Measurements from ENCODE around the gene ADGRB2.

Gene ADGRB2

GRCh38 chr1:31679091-31679490 is 85.0 kb downstream of the ADGRB2 start:
- WGBS: 48% methylated on average over 2 of the region's 2 CpGs
- Histone ChIP-seq H3K23ac (ENCODE audit: low read length in 2 of 2) (no peak overlapping the region), H3K4ac (ENCODE audit: low read depth in 1 of 2, low read length in 2 of 2) (no peak overlapping the region)

GRCh38 chr1:31678681-31679080 is 85.5 kb downstream of the ADGRB2 start:
- no peak overlapping the region for H2BK120ac ChIP-seq (ENCODE audit: low read depth, low read length)
- H2BK12ac ChIP-seq (ENCODE audit: low read length in 2 of 2): no peak overlapping the region
- peaks cover 22% of the 10 kb centered on the region for H3K4me1 ChIP-seq (ENCODE audit: control insufficient read depth, insufficient read depth, low read depth, low read length)
- no peak overlapping the region for H4K91ac ChIP-seq (ENCODE audit: low read length)
- H3K4ac ChIP-seq (ENCODE audit: low read depth in 1 of 2, low read length in 2 of 2): no peak overlapping the region
- DNase-seq: no peak
- H3K27me3 ChIP-seq (ENCODE audit: control insufficient read depth in 1 of 2, insufficient read depth in 1 of 2, low read length in 2 of 2): no peaks in the 10 kb centered on the region
- no peak overlapping the region for H2BK5ac ChIP-seq (ENCODE audit: low read depth, low read length, poor library complexity, severe bottlenecking)
- H2AFZ ChIP-seq (ENCODE audit: low read depth, low read length): no peak overlapping the region
- H3K36me3 ChIP-seq (ENCODE audit: control insufficient read depth in 1 of 2, insufficient read depth in 2 of 2, low read depth in 1 of 2, low read length in 2 of 2): peaks cover 44 to 85% of the 10 kb centered on the region in 2 experiments
- H3K18ac ChIP-seq (ENCODE audit: low read depth in 1 of 2, low read length in 2 of 2): no peak overlapping the region
- no peaks in the 10 kb centered on the region for H3K9me3 ChIP-seq (ENCODE audit: control insufficient read depth, low read length)
- H2BK15ac ChIP-seq (ENCODE audit: low read depth, poor library complexity, severe bottlenecking): no peak overlapping the region
- no peak overlapping the region for H3K4me3 ChIP-seq (ENCODE audit: insufficient read depth in 1 of 2, low read depth in 1 of 2, low read length in 2 of 2)
- WGBS: 98% methylated on average over 4 of the region's 4 CpGs
- H3K79me1 ChIP-seq (replicated peaks; ENCODE audit: low read length, poor library complexity, severe bottlenecking): no peaks in the 10 kb centered on the region
- no peak overlapping the region for H2AK5ac ChIP-seq (ENCODE audit: low read length, severe bottlenecking)
- H3K4me2 ChIP-seq (ENCODE audit: low read length, poor library complexity, severe bottlenecking): no peak overlapping the region
- no peak overlapping the region for H3K27ac ChIP-seq (ENCODE audit: low read length, poor library complexity, severe bottlenecking)
- H3K23ac ChIP-seq (ENCODE audit: low read length in 2 of 2): no peak overlapping the region
- no peak overlapping the region for H3K9ac ChIP-seq (ENCODE audit: low read length)
- H4K8ac ChIP-seq (ENCODE audit: low read length): no peak overlapping the region
- no peak overlapping the region for H3K14ac ChIP-seq (ENCODE audit: low read length in 2 of 2)

More at GRCh38 chr1:31679091-31679490, 85.0 kb downstream of the ADGRB2 start:
- H3K36me3 ChIP-seq (ENCODE audit: control insufficient read depth in 1 of 2, insufficient read depth in 2 of 2, low read depth in 1 of 2, low read length in 2 of 2): peaks cover 48 to 84% of the 10 kb centered on the region in 2 experiments
- DNase-seq: no peak
- H3K79me1 ChIP-seq (replicated peaks; ENCODE audit: low read length, poor library complexity, severe bottlenecking): no peaks in the 10 kb centered on the region
- H4K91ac ChIP-seq (ENCODE audit: low read length): no peak overlapping the region
- no peaks in the 10 kb centered on the region for H3K9me3 ChIP-seq (ENCODE audit: control insufficient read depth, low read length)
- H2BK15ac ChIP-seq (ENCODE audit: low read depth, poor library complexity, severe bottlenecking): peak overlapping the region; percentile 52
- no peak overlapping the region for H3K9ac ChIP-seq (ENCODE audit: low read length)
- H3K27me3 ChIP-seq (ENCODE audit: control insufficient read depth in 1 of 2, insufficient read depth in 1 of 2, low read length in 2 of 2): no peaks in the 10 kb centered on the region
- no peak overlapping the region for H3K18ac ChIP-seq (ENCODE audit: low read depth in 1 of 2, low read length in 2 of 2)
- no peak overlapping the region for H2BK12ac ChIP-seq (ENCODE audit: low read length in 2 of 2)
- H3K4me3 ChIP-seq (ENCODE audit: insufficient read depth in 1 of 2, low read depth in 1 of 2, low read length in 2 of 2): no peak overlapping the region
- no peak overlapping the region for H4K8ac ChIP-seq (ENCODE audit: low read length)
- no peak overlapping the region for H2BK120ac ChIP-seq (ENCODE audit: low read depth, low read length)
- no peak overlapping the region for H3K4me2 ChIP-seq (ENCODE audit: low read length, poor library complexity, severe bottlenecking)
- H2AK5ac ChIP-seq (ENCODE audit: low read length, severe bottlenecking): no peak overlapping the region
- no peak overlapping the region for H3K14ac ChIP-seq (ENCODE audit: low read length in 2 of 2)
- H3K4me1 ChIP-seq (ENCODE audit: control insufficient read depth, insufficient read depth, low read depth, low read length): peaks cover 22% of the 10 kb centered on the region
- no peak overlapping the region for H3K27ac ChIP-seq (ENCODE audit: low read length, poor library complexity, severe bottlenecking)
- H2BK5ac ChIP-seq (ENCODE audit: low read depth, low read length, poor library complexity, severe bottlenecking): no peak overlapping the region
- H2AFZ ChIP-seq (ENCODE audit: low read depth, low read length): no peak overlapping the region

DNA sequence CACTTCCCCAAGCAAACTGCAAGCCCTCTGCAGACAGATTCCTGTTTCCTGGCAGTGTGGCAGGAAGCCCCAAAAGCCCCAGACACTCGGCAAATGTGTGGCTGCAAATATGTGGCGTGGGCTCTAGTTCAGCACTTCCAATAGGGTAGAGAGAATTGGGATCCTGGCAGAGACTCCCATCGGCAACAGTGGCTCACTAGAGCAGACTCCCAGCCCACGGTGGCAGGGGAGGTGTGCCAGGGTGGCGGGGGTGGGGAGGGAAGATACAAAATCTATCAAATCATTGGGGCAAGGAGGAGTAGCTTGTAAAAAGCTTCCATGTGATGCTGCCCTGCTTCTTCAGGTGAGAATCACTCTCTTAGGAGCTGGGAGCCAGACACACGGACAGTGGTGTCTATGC is 86.2 kb downstream of the ADGRB2 start:
- no peak for DNase-seq
- Histone ChIP-seq H2BK5ac (ENCODE audit: low read depth, low read length, poor library complexity, severe bottlenecking) (no peak overlapping the region), H3K4me1 (ENCODE audit: control insufficient read depth, insufficient read depth, low read depth, low read length) (peaks cover 22% of the 10 kb centered on the region), H4K91ac (ENCODE audit: low read length) (no peak overlapping the region), H3K36me3 (ENCODE audit: control insufficient read depth in 1 of 2, insufficient read depth in 2 of 2, low read depth in 1 of 2, low read length in 2 of 2) (peaks cover 38 to 84% of the 10 kb centered on the region in 2 experiments), H3K9me3 (ENCODE audit: control insufficient read depth, low read length) (no peaks in the 10 kb centered on the region), H3K18ac (ENCODE audit: low read depth in 1 of 2, low read length in 2 of 2) (no peak overlapping the region), H3K27me3 (ENCODE audit: control insufficient read depth in 1 of 2, insufficient read depth in 1 of 2, low read length in 2 of 2) (no peaks in the 10 kb centered on the region), H2BK120ac (ENCODE audit: low read depth, low read length) (no peak overlapping the region), H3K79me1 (replicated peaks; ENCODE audit: low read length, poor library complexity, severe bottlenecking) (no peaks in the 10 kb centered on the region), H3K14ac (ENCODE audit: low read length in 2 of 2) (no peak overlapping the region), H3K4ac (ENCODE audit: low read depth in 1 of 2, low read length in 2 of 2) (no peak overlapping the region), H2BK12ac (ENCODE audit: low read length in 2 of 2) (no peak overlapping the region), H3K9ac (ENCODE audit: low read length) (no peak overlapping the region), H3K4me2 (ENCODE audit: low read length, poor library complexity, severe bottlenecking) (no peak overlapping the region), H2AK5ac (ENCODE audit: low read length, severe bottlenecking) (no peak overlapping the region), H3K23ac (ENCODE audit: low read length in 2 of 2) (no peak overlapping the region), H3K4me3 (ENCODE audit: insufficient read depth in 1 of 2, low read depth in 1 of 2, low read length in 2 of 2) (no peak overlapping the region), H2AFZ (ENCODE audit: low read depth, low read length) (no peak overlapping the region), H2BK15ac (ENCODE audit: low read depth, poor library complexity, severe bottlenecking) (no peak overlapping the region), H4K8ac (ENCODE audit: low read length) (no peak overlapping the region), H3K27ac (ENCODE audit: low read length, poor library complexity, severe bottlenecking) (no peak overlapping the region)
- 86% methylated on average over 6 of the region's 6 CpGs for WGBS

GRCh38 chr1:31677401-31677800 is 86.7 kb downstream of the ADGRB2 start:
- Histone ChIP-seq H2BK5ac (ENCODE audit: low read depth, low read length, poor library complexity, severe bottlenecking) (no peak overlapping the region), H2AK5ac (ENCODE audit: low read length, severe bottlenecking) (no peak overlapping the region), H2AFZ (ENCODE audit: low read depth, low read length) (no peak overlapping the region), H3K14ac (ENCODE audit: low read length in 2 of 2) (no peak overlapping the region), H3K4me1 (ENCODE audit: control insufficient read depth, insufficient read depth, low read depth, low read length) (peaks cover 22% of the 10 kb centered on the region), H3K27ac (ENCODE audit: low read length, poor library complexity, severe bottlenecking) (no peak overlapping the region), H4K8ac (ENCODE audit: low read length) (no peak overlapping the region), H3K36me3 (ENCODE audit: control insufficient read depth in 1 of 2, insufficient read depth in 2 of 2, low read depth in 1 of 2, low read length in 2 of 2) (peaks cover 37 to 82% of the 10 kb centered on the region in 2 experiments), H3K79me1 (replicated peaks; ENCODE audit: low read length, poor library complexity, severe bottlenecking) (no peaks in the 10 kb centered on the region), H2BK12ac (ENCODE audit: low read length in 2 of 2) (no peak overlapping the region), H3K23ac (ENCODE audit: low read length in 2 of 2) (no peak overlapping the region), H4K91ac (ENCODE audit: low read length) (no peak overlapping the region), H3K4ac (ENCODE audit: low read depth in 1 of 2, low read length in 2 of 2) (no peak overlapping the region), H2BK120ac (ENCODE audit: low read depth, low read length) (no peak overlapping the region), H3K18ac (ENCODE audit: low read depth in 1 of 2, low read length in 2 of 2) (no peak overlapping the region), H2BK15ac (ENCODE audit: low read depth, poor library complexity, severe bottlenecking) (no peak overlapping the region), H3K9me3 (ENCODE audit: control insufficient read depth, low read length) (no peaks in the 10 kb centered on the region), H3K4me2 (ENCODE audit: low read length, poor library complexity, severe bottlenecking) (no peak overlapping the region), H3K4me3 (ENCODE audit: insufficient read depth in 1 of 2, low read depth in 1 of 2, low read length in 2 of 2) (no peak overlapping the region), H3K9ac (ENCODE audit: low read length) (no peak overlapping the region), H3K27me3 (ENCODE audit: control insufficient read depth in 1 of 2, insufficient read depth in 1 of 2, low read length in 2 of 2) (no peaks in the 10 kb centered on the region)
- DNase-seq: no peak
- WGBS: 100% methylated on average over 1 of the region's 3 CpGs

Data from mesenchymal stem cell (in vitro differentiated cells and primary cell).